ENCODE data around the gene LTA4H.

LTA4H gene

GRCh38 chr12:95956557-95957145, 78.7 kb downstream of the LTA4H start:
- DNase-seq (ENCODE audit: low spot score): no peak

DNA sequence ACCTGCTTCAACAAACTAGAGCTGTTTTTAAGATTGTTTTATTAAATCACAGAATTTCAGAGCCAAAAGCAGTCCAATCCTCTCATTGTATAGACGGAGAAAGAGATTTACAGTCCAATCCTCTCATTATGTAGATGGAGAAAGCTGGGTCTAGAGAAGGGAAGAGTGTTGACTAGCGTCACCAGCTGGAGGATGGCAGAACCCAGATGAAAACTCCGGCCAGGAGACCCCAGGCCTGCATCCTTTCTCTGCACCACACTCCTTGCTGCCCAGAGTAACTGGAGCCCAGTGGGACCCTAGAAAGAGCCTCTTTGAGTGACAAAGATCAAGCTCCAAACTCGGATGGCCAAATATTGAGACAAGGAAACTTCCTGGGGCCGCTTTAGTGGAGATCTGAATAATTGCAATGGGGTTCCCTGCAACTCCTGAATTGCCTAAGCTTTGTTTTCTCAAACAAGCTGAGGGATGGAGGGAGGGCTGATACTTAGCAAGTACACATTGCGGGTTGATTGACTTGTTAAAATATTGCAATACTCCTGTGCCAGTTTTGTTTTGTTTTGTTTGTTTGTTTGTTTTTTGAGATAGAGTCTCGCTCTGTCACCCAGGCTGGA, 79.7 kb downstream of the LTA4H start:
- no peak for DNase-seq (ENCODE audit: low spot score)

GRCh38 chr12:95953000-95953399, 82.4 kb downstream of the LTA4H start:
- DNase-seq (ENCODE audit: low spot score): no peak

- no peak for DNase-seq (ENCODE audit: low spot score)
Observed at GRCh38 chr12:95951515-95951914, 83.9 kb downstream of the LTA4H start.

All from NAMALWA (cell line).